AG20443 (cell line): Measurements from ENCODE around the gene LRRC4C.
"Not testable (repeated sequence)": the region's sequence is repeated elsewhere in the genome, so short reads cannot be mapped to it uniquely, and the experiment has no call there.

Source experiments
- DNase-seq: peaks from one replicate; pipeline ENCODE4 v3.0.0; 2012; ENCODE audit warnings: low spot score, mixed read lengths

The LRRC4C gene

GRCh38 chr11:41018224-41018623, 441.2 kb downstream of the LRRC4C start:
- no peak for DNase-seq

- DNase-seq: no peak
Measured at GRCh38 chr11:41010361-41011050, 448.9 kb downstream of the LRRC4C start.

- DNase-seq: no peak
Measured at GRCh38 chr11:41005986-41006385, 453.5 kb downstream of the LRRC4C start.

- no peak for DNase-seq
Measured at GRCh38 chr11:41003339-41004282, 455.8 kb downstream of the LRRC4C start.

GRCh38 chr11:40998920-40999319, 460.5 kb downstream of the LRRC4C start:
- DNase-seq: no peak

GRCh38 chr11:40987776-40988435, 471.5 kb downstream of the LRRC4C start:
- DNase-seq: no peak

GRCh38 chr11:40986320-40986719, 473.1 kb downstream of the LRRC4C start:
- no peak for DNase-seq

- DNase-seq: no peak
Measured at GRCh38 chr11:40975076-40975475, 484.4 kb downstream of the LRRC4C start.

GRCh38 chr11:40974186-40974795, 485.2 kb downstream of the LRRC4C start:
- no peak for DNase-seq

GRCh38 chr11:40958707-40959106, 500.7 kb downstream of the LRRC4C start:
- no peak for DNase-seq

- DNase-seq: no peak
Measured at GRCh38 chr11:40952479-40952878, 507.0 kb downstream of the LRRC4C start.

GRCh38 chr11:40938002-40938401, 521.5 kb downstream of the LRRC4C start:
- no peak for DNase-seq

GRCh38 chr11:40924915-40925314, 534.5 kb downstream of the LRRC4C start:
- no peak for DNase-seq

- no peak for DNase-seq
Measured at GRCh38 chr11:40921246-40921645, 538.2 kb downstream of the LRRC4C start.

GRCh38 chr11:40910774-40911173, 548.7 kb downstream of the LRRC4C start:
- not testable (repeated sequence) for DNase-seq

GRCh38 chr11:40894501-40894900, 565.0 kb downstream of the LRRC4C start:
- no peak for DNase-seq

GRCh38 chr11:40885250-40885954, 574.0 kb downstream of the LRRC4C start:
- no peak for DNase-seq

- no peak for DNase-seq
Measured at GRCh38 chr11:40882301-40882700, 577.2 kb downstream of the LRRC4C start.

- no peak for DNase-seq
Measured at GRCh38 chr11:40879911-40880310, 579.5 kb downstream of the LRRC4C start.

GRCh38 chr11:40877981-40878380, 581.5 kb downstream of the LRRC4C start:
- no peak for DNase-seq

- DNase-seq: no peak
Measured at GRCh38 chr11:40877256-40877655, 582.2 kb downstream of the LRRC4C start.
